ENCODE measurements around the gene SLC5A10.
A peak's percentile ranks its signal among the peaks of the same experiment; 100 is the strongest.
"Not testable (repeated sequence)": the region's sequence is repeated elsewhere in the genome, so short reads cannot be mapped to it uniquely, and the experiment has no call there.

SLC5A10 gene

DNA sequence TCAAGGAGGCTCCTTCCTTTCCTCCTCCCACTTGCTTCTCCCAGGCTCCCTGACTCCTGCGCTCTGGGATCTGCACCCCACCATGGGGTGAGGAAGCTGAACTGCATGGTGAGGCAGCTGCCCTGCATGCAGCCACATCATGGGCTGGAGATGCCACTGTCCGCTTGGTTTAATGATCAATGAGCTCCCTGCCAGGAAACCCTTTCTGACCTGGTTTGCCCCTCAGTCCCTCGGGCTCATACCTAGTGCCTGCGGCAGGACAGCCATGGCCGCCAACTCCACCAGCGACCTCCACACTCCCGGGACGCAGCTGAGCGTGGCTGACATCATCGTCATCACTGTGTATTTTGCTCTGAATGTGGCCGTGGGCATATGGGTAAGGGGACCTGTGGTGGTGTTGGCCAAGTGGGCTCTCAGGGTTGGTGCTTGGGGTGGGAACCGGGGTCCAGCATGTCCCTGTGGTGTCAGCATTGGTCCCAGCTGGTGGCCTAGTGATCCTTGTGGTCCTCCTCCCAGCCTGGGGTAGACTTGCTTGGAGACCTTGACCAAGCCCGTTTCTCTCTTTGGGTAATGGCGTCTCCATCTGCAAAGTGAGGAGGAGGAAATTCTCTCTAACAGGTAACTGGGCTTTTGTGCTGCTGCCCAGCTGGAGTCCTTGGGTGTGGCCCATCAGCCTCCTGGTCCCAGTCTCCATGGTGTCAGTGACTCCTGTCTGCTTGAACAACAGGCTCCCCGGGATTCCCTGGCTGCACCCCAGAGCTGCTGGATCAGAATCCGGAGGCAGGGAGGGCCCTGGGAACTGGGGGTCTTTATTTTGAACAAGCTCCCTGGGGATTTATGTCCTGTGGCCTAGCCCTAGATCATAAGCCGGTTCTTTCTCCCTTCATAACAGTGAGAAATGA is at the start of gene SLC5A10:
SLC5A10 (plus strand) TSS at position 225 of the 902 bp plus-strand sequence; CDS start at position 266, 41 bp downstream.
- DNase-seq: no peak

DNA sequence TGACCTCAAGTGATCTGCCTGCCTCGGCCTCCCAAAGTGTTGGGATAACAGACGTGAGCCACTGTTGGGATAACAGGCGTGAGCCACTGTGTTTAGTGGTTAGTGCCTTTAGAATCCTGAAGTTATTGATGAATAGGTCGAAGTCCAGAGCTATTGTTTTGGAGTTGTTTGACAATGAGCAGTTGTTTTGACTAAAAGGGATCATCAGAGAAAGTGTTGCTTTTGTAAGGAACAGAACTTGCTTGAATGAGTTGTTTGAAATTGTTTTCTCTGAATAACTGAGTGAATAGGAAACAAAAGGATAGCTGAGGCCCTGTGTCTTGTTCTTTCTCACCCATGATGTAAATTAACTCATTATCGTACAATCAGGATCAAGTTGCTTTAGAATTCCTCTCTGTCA is 47.5 kb upstream of the SLC5A10 start:
- DNase-seq: no peak

GRCh38 chr17:18905226-18905625 is 46.7 kb upstream of the SLC5A10 start:
- no peak for DNase-seq

GRCh38 chr17:18910326-18910725 is 41.6 kb upstream of the SLC5A10 start:
- DNase-seq: no peak

- no peak for DNase-seq
Observed at GRCh38 chr17:18910881-18911280, 41.1 kb upstream of the SLC5A10 start.

DNA sequence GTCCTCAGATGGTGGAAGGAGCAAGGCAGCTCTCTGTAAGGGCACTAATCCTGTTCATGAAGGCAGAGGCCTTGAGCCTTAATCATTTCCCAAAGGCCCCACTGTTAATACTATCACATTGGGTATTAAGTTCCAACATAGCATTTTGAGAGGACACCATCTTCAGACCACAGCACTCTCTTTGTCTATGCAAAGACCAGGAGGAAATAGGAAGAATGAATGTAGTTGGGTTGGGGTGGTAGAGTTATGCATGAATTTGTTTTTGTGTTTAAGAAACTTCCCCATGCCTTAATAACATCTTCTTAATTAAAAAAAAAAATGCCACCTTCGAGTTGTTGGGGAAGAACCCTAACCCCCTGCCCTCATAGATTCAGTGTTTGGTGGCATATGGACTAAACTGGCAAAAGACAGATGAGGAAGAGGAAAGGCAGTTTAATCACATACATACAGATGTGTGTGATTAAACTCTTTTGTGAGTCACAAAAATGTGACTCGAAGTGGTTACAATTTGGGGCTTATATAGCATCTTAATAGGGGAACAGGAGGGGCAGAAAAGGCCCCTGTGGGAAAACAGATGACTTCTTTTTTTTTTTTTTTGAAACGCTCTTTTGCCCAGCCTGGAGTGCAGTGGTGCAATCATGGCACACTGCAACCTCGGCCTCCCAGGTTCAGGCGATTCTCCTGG is 35.0 kb upstream of the SLC5A10 start:
- peak; percentile 72 for DNase-seq

DNA sequence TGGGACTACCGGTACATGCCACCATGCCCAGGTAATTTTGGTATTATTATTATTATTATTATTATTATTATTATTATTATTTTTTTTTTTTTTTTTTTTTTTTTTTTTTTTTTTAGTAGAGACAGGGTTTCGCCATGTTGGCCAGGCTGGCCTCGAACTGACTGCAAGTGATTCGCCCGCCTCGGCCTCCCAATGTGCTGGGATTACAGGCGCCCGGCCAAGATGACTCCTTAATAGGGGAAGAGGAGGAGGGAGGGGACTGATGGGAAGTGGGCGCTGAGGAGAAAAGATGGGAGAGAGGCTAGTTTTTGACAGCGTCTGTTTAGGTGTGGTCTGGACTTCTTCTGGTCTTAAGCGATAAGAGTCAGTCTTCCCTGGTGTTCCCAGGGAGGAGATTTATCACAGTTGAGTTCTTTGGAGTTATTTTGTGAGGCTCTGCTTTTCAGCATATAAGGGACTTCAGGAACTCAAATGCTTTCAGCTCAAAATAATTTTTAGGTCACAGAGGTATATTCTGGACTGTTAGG is 34.4 kb upstream of the SLC5A10 start:
- DNase-seq: peak; percentile 14

DNA sequence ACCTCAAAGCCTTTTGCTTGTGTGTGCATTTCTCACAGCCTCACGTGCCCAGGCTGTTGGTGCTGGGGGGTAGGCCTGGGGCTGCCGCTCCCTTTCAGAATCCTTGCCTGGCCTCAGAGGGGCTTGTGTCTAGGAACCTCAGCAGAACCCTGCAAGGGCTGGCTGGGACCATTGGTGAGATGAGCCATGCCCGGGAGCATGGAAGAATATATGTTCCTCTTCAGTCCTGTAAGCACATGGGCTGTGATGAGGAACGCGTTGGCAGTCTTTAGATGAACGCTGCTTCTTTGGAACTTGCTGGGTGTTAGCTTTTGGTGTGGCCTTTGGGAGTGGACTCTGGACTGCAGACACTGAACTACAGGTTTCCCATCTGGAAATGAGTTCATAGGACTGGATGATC is 32.0 kb upstream of the SLC5A10 start:
- DNase-seq: no peak

GRCh38 chr17:18920911-18921441 is 31.0 kb upstream of the SLC5A10 start:
- DNase-seq: no peak

DNA sequence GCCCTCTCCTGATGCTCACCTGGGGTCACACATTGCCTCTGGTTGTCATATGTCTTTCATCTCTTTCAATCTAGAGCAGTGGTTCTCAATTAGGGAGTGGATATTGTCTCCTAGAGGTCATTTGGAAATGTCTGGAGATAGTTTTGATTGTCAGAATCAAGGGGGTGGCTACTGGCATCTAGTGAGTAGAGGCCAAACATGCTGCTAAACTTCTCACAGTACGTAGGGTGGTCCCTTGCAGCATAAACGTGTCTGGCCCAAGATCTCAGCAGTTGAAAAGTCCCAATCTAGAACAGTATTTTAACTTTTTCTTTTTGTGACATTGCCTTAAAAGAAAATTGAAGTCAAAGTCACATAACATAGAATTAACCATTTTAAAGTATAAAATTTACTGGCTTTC is 30.5 kb upstream of the SLC5A10 start:
- DNase-seq: no peak

- DNase-seq: no peak
Observed at GRCh38 chr17:18921912-18922451, 30.0 kb upstream of the SLC5A10 start.

- DNase-seq: not testable (repeated sequence)
Observed at GRCh38 chr17:18922596-18922995, 29.4 kb upstream of the SLC5A10 start.

DNA sequence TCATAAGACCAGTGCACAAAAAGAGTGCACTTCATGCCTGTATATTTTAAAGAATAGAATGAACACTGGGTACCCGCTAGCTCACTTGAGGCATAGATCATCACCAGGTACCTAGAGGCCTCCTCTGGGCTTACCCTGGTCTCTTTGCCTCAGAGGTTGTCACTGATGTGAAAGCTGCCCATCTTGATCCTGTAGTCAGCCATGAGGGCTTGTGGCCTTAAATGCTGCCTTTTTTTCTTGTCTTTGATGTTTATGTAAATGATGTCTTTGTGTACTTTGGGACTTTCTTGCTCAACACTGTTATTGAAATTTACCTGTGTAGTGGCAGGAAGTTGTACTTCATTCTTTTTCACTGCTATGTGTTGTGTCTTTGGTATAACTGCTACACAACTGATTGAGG is 26.8 kb upstream of the SLC5A10 start:
- DNase-seq: no peak

- peak; percentile 16 for DNase-seq
Observed at GRCh38 chr17:18928628-18929125, 23.3 kb upstream of the SLC5A10 start.

- no peak for DNase-seq
Observed at GRCh38 chr17:18932360-18933055, 19.5 kb upstream of the SLC5A10 start.

DNA sequence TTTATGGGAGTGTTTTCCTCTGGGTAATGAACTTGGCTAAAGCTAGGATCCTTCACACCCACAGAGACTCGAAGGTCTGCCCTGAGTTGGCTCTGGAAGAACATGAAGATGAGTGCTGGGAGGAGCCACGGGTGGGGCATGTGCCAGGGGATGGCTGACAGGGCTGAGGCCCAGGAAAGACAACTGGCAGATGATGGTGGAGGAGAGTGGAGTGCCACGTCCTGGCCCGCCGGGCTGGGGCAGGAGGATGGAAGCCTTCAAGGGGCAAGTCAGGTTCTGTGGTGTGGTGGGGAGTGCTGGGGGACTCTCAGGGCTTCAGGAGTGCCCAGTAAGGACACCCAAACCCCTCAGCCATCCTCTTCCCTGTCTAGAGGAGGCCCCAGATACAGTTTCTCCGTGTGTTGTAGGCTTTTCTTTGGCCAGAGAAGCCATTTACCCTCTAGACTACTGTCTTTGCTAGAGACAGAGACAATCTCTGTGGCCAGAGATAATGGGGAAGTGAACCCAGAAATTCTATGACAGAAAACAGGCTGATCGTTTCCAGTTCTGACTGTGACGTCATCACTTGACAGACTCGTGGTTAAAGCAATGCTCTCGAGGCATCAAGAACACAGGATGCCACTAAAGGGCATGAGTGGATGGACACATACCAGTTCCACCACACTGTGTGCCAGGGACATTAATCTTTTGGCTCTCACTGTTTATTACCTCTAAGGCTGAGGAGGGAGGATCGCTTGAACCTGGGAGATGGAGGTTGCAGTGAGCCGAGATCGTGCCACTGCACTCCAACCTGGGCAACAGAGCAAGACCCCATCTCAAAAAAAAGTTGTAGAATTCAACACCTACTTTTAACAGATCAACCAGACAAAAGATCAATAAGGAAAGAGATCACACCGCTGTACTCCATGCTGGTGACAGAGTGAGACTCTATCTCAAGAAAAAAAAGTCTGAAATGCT is 18.6 kb upstream of the SLC5A10 start:
- no peak for DNase-seq

GRCh38 chr17:18937981-18938691 is 13.8 kb upstream of the SLC5A10 start:
- no peak for DNase-seq

DNA sequence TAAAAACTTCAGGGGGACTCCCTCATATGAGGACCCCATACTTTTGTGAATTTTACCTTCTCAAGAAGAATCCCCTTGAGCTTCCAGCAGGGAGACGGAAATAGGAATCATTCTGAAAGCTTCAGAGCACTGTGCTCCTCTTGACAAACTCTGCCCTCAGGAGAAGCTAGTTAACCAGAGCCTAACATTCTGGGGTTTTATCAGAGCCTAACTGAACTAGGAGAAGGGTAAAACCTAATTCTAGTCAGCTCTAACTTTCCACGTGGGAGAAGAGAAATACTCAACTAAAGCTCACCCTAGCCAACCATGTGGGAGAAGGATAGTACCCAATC is 13.3 kb upstream of the SLC5A10 start:
- no peak for DNase-seq

DNA sequence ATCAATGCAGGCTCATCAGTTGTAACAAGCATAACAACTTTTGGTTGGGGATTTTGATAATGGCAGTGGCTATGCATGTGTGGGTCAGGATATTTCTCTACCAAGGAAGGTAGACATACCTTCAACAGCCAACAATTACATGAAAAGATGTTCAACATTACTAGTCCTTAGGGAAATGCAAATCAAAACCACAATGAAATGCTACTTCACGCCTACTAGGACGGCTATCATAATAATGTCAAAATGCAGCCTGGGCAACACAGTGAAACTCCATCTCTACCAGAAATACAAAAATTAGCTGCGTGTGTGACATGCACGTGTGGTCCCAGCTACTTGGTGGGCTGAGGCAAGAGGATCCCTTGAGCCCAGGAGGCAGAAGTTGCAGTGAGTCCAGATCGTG is 7.3 kb upstream of the SLC5A10 start:
- DNase-seq: no peak

DNA sequence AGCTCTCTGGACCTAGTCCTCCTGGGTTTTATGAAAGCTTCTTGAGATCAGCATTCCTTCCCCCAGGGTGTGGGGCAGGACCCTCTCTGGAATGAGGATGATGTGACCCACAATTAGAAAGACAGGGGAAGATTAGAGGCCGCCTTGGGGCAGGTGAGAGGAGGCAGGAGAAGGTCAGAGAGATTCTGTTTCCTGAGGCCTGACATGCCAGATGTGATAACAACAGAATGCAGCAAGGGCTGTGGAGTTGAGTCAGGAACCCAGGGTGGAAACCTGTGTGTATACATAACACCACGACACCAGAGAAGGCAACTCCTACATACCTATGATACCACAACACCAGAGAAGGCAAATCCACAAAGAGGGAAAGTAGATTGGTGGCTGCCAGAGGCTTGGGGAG is 5.4 kb upstream of the SLC5A10 start:
- no peak for DNase-seq

DNA sequence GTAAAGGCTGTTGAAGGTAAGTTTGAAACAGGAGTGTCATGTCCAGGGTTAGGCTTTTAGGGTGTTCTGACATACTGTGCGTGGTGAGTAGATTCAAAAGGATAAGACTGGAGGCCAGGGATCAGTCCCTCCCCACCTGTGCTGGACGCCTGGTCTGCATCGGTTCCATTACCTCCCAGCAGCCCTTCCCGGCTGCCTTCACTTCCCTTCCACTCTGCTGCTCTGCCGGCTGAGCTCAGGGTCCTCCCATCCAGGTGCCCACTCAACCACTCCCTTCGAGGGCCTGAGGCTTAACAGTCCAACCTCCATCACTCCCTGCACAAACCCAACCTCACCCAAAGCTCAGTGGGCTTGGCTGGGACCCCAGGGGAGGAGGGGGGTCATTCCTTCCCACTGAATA is 4.1 kb upstream of the SLC5A10 start:
- no peak for DNase-seq
